Karpas-422 (cell line): ENCODE measurements around the gene CEMIP. TPM values are rescaled to one million over a fixed set of nuclear protein-coding genes. Genes with fewer than 3 reads are reported as not detected.

Source experiments
- small RNA-seq: library from RNA; depleted of rRNA; stranded (forward); fragments of <200 nt; gene quantifications from one replicate; pipeline ENCODE3, GENCODE V24; 2014
- total RNA-seq: library from RNA; depleted of rRNA; stranded (reverse); fragments of >200 nt; shearing (Covaris generic); gene quantifications from 2 replicates; pipeline ENCODE4 v1.2.3, GENCODE V29; 2014; ENCODE audit warnings: low replicate concordance; rRNA removed

CEMIP gene
- total RNA-seq, 1 experiment from 2014 or later = not detected

Small RNAs within 50 kb of the gene (small RNA-seq; reads per million reads assigned to genes)
- gene MIR4514 (not detected), gene MIR549A (not detected)

Other genes with a start within 250 kb of the CEMIP start
- 0.48 and 1.4 TPM in 2 replicates for gene ABHD17C, start 84.1 kb upstream of the CEMIP start, total RNA-seq
- gene MESD, start 210.4 kb downstream of the CEMIP start, total RNA-seq = 10.9 and 13.7 TPM in 2 replicates
- 5.4 and 12.8 TPM in 2 replicates for gene TLNRD1, start 221.6 kb downstream of the CEMIP start, total RNA-seq